SU-DHL-6 (cell line): Measurements from ENCODE around the gene IL10RA.
A peak's percentile ranks its signal among the peaks of the same experiment; 100 is the strongest.

Source experiments
- H2AFZ ChIP-seq: fragments of 200-600 bp; sonication (generic); 2 replicates; pipeline ENCODE4 v1.6.1; 2014; ENCODE audit warnings: low read depth, mild to moderate bottlenecking, moderate library complexity, mixed read lengths, antibody characterized with exemption, low read length; ENCODE audit not compliant: severe bottlenecking
- H3F3A ChIP-seq: fragments of 200-600 bp; shearing (Covaris generic); 2 replicates; pipeline ENCODE4 v1.6.0; 2016; ENCODE audit warnings: antibody characterized with exemption, mild to moderate bottlenecking; ENCODE audit not compliant: insufficient read depth
- H3K27ac ChIP-seq: fragments of 200-600 bp; sonication (generic); 2 replicates; pipeline ENCODE4 v1.5.1; 2016; ENCODE audit warnings: low read depth, mild to moderate bottlenecking, low read length, moderate library complexity, mixed read lengths
- H3K27me3 ChIP-seq: fragments of 200-600 bp; sonication (generic), shearing (Covaris generic); 2 replicates; pipeline ENCODE4 v1.6.0; 2014; ENCODE audit warnings: mild to moderate bottlenecking, low read length
- H3K36me3 ChIP-seq: fragments of 200-600 bp; sonication (generic); 2 replicates; pipeline ENCODE4 v1.6.1; 2014; ENCODE audit warnings: mild to moderate bottlenecking, low read length, mixed read lengths
- H3K4me2 ChIP-seq: fragments of 300-600, 200-600 bp; shearing (Covaris generic), sonication (generic); 2 replicates; pipeline ENCODE4 v1.6.0; 2014; ENCODE audit warnings: low read length, low read depth, mild to moderate bottlenecking; ENCODE audit not compliant: poor library complexity, severe bottlenecking
- H3K4me3 ChIP-seq: fragments of 200-600 bp; sonication (generic); 2 replicates; pipeline ENCODE4 v1.5.1; 2014; ENCODE audit warnings: antibody characterized with exemption, low read length, mild to moderate bottlenecking, mixed read lengths; ENCODE audit not compliant: insufficient read depth, poor library complexity, severe bottlenecking
- H3K79me2 ChIP-seq: fragments of 200-600 bp; sonication (generic); 2 replicates; pipeline ENCODE4 v1.6.1; 2014; ENCODE audit warnings: mild to moderate bottlenecking, low read length, moderate library complexity; ENCODE audit not compliant: insufficient read depth
- H3K9ac ChIP-seq: fragments of 200-600 bp; sonication (generic); 2 replicates; pipeline ENCODE4 v1.7.0; 2014; ENCODE audit warnings: mild to moderate bottlenecking, low read length
- H3K9me2 ChIP-seq: fragments of 200-600 bp; sonication (generic); replicated peaks from 2 replicates; pipeline ENCODE4 v1.6.1; 2014; ENCODE audit warnings: low read length; ENCODE audit not compliant: insufficient read depth
- H3K9me3 ChIP-seq: fragments of 200-600 bp; sonication (generic); 2 replicates; pipeline ENCODE4 v1.6.1; 2014; ENCODE audit warnings: low read length, mixed read lengths; ENCODE audit not compliant: insufficient read depth
- H4K20me1 ChIP-seq: fragments of 200-600 bp; sonication (generic); 2 replicates; pipeline ENCODE4 v1.6.1; 2014; ENCODE audit warnings: low read depth, mild to moderate bottlenecking, antibody characterized with exemption, low read length, moderate library complexity, mixed read lengths
- EZH2phosphoT487 ChIP-seq: fragments of 200-600 bp; sonication (generic), shearing (Covaris generic); conservative IDR thresholded peaks from 2 replicates; pipeline ENCODE4 v1.6.1; 2018; ENCODE audit warnings: mild to moderate bottlenecking, antibody characterized with exemption, low read length, moderate library complexity, mixed read lengths
- TF ChIP-seq, protein P1 (sequence below): fragments of 200-600 bp; sonication (generic); IDR thresholded peaks from one replicate; pipeline ENCODE4 v1.5.1; 2017; ENCODE audit warnings: antibody characterized with exemption, mild to moderate bottlenecking, low read length, moderate library complexity; ENCODE audit not compliant: insufficient read depth, poor library complexity, severe bottlenecking

IL10RA gene

DNA sequence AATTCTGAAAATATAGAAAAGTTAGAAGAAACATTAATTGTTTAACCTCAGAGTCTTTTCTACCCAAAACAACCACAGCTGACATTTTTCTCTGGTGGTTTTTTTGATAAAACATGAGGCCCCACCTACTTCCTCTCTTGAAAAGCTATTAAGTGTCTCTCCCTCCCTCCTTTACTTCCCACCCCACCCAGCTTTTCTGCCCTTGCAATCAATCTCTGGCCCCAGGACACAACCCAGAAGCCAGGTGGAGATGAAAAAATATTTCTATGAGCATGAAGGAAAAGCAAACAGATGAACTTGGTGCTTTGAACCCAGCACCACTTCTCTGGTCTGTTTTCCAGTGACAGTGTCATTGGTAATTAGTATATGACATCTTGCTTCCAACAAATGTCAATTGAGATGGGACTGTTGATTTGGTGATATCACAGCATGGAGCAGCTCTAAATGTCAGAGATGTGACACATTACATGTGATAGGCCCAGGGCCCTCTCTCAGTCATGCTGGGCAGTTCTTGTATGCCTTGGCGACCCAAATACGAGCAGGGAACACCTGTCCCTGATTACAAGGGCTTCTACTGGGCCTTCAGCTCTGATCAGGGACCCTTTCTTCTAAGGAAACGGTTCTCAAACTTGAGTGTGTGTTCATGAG, 33.0 kb upstream of the IL10RA start:
- Histone ChIP-seq H3F3A (peaks cover 8% of the 10 kb centered on the region; the same call in 1 of the 2 replicates), H3K4me3 (no peak overlapping the region), H2AFZ (no peak overlapping the region), H3K27me3 (no peaks in the 10 kb centered on the region), H3K27ac (peak overlapping the region; percentile 17; the same call in 1 of the 2 replicates), H3K9ac (no peak overlapping the region), H3K9me2 (no peaks in the 10 kb centered on the region), H4K20me1 (no peaks in the 10 kb centered on the region), H3K9me3 (no peaks in the 10 kb centered on the region), H3K79me2 (no peaks in the 10 kb centered on the region), H3K36me3 (no peaks in the 10 kb centered on the region), H3K4me2 (peak overlapping the region; percentile 29)
- TF ChIP-seq, protein P1, sequence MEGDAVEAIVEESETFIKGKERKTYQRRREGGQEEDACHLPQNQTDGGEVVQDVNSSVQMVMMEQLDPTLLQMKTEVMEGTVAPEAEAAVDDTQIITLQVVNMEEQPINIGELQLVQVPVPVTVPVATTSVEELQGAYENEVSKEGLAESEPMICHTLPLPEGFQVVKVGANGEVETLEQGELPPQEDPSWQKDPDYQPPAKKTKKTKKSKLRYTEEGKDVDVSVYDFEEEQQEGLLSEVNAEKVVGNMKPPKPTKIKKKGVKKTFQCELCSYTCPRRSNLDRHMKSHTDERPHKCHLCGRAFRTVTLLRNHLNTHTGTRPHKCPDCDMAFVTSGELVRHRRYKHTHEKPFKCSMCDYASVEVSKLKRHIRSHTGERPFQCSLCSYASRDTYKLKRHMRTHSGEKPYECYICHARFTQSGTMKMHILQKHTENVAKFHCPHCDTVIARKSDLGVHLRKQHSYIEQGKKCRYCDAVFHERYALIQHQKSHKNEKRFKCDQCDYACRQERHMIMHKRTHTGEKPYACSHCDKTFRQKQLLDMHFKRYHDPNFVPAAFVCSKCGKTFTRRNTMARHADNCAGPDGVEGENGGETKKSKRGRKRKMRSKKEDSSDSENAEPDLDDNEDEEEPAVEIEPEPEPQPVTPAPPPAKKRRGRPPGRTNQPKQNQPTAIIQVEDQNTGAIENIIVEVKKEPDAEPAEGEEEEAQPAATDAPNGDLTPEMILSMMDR = no peak
- TF ChIP-seq EZH2phosphoT487 = no peak

DNA sequence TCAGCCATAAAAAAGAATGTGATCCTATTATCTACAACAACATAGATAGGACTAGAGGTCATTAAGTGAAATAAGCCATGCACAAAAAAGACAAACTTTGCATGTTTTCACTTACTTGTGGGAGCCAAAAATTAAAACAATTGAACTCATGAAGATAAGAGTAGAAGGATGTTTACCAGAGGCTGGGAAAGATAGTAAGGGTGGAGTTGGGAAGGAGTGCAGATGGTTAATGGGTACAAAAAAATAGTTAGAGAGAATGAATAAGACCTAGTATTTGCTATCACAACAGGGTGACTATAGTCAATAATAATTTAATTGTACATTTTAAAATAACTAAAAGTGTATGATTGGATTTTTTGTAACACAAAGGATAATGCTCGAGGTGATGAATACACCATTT, 27.2 kb upstream of the IL10RA start:
- H3K27ac ChIP-seq = no peak overlapping the region
- H3F3A ChIP-seq = 0 out of 2 replicates have a peak, but pooled peaks cover 4% of the 10 kb centered on the region
- no peak overlapping the region for H3K9ac ChIP-seq
- H3K36me3 ChIP-seq = peaks cover 2% of the 10 kb centered on the region; the same call in 1 of the 2 replicates
- H3K79me2 ChIP-seq = no peaks in the 10 kb centered on the region
- no peaks in the 10 kb centered on the region for H3K27me3 ChIP-seq
- H4K20me1 ChIP-seq = no peaks in the 10 kb centered on the region
- TF ChIP-seq EZH2phosphoT487 = no peak
- TF ChIP-seq, protein P1 = no peak
- H3K9me3 ChIP-seq = no peaks in the 10 kb centered on the region
- H3K4me2 ChIP-seq = peak overlapping the region; percentile 40
- no peak overlapping the region for H2AFZ ChIP-seq
- H3K9me2 ChIP-seq = no peaks in the 10 kb centered on the region
- H3K4me3 ChIP-seq = no peak overlapping the region

- H3K27ac ChIP-seq = no peak overlapping the region
- no peaks in the 10 kb centered on the region for H3K9me3 ChIP-seq
- no peak for TF ChIP-seq EZH2phosphoT487
- TF ChIP-seq, protein P1 = no peak
- peaks cover 2% of the 10 kb centered on the region; the same call in 1 of the 2 replicates for H3K36me3 ChIP-seq
- H3K4me3 ChIP-seq = no peak overlapping the region
- H2AFZ ChIP-seq = peak overlapping the region; percentile 48
- no peaks in the 10 kb centered on the region for H3K9me2 ChIP-seq
- H3K9ac ChIP-seq = 0 out of 2 replicates have a peak overlapping the region, but pooled peaks have one; percentile 7
- no peaks in the 10 kb centered on the region for H4K20me1 ChIP-seq
- 0 out of 2 replicates have a peak, but pooled peaks cover 4% of the 10 kb centered on the region for H3F3A ChIP-seq
- no peaks in the 10 kb centered on the region for H3K79me2 ChIP-seq
- peak overlapping the region; percentile 40 for H3K4me2 ChIP-seq
- H3K27me3 ChIP-seq = no peaks in the 10 kb centered on the region
These were observed 26.6 kb upstream of the IL10RA start for GRCh38 chr11:117959438-117960149.
